HG02943 (cell line): ENCODE measurements around the gene SNED1.

Experiments used
- ATAC-seq: cut with Tn5 transposase; IDR thresholded peaks from one replicate; pipeline ENCODE4 v1.9.1; 2021; ENCODE audit warnings: mild to moderate bottlenecking, low read depth, moderate library complexity; ENCODE audit not compliant: unreplicated experiment

Gene SNED1

GRCh38 chr2:241123816-241124536 is 125.6 kb downstream of the SNED1 start:
- ATAC-seq: no peak

DNA sequence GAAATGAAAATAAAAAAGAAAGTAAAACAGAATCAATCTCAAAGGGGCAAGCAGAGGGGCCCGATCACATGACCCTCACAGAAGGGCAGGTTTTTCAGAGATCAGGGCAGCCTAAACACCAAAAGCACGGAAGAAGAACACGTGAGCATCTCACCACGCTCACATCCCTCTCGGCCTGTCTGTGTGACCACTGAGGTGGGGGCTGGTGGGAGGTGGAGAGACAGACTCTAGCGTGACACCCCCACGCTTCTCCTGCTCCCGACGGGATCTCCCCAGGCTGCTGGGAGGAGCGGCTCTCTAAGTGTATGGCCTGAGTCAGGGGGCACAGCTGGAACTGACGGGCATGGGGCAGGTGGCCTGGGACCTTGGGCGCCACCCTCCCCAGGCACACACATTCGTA is 127.2 kb downstream of the SNED1 start:
- no peak for ATAC-seq

- ATAC-seq: no peak
Measured at GRCh38 chr2:241126201-241126611, 127.8 kb downstream of the SNED1 start.

DNA sequence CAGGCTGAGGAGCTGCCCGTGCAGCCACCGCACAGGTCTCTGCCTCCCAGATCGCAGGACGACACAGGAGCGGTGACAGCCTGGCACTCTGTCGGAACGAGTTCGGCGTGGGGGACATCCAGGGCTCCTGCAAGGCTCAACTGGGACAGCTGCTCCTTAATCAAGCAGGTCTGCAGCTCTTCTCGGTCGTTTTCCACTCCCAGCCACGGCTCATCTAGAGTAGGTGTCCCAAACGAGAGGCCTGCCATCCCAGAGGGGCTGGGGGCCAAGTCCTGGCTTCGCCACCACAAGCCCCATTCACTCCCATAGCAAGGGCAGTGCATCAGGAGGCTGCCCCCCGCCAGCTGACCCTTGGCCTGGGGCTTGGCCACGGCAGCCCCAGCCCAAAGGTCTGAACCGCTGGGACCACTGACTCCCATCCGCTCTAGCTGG is 128.4 kb downstream of the SNED1 start:
- ATAC-seq: no peak

DNA sequence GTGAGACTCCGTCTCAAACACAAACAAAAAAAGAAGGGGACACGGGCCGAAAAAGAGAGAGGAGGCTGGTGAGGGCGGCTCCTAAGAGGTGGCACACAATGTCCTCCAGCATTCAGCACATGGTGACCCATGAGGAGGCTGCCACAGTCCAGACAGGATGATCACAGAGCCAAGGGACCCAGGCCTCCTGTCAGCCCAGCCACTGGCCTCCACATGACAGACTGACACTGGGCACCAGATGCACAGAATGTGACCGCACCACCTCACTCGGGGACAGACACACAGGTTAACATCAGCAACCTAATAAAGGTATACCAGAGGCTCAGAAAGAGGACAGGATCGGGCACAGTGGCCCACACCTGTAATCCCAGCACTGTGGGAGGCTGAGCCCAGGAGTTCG is 129.8 kb downstream of the SNED1 start:
- ATAC-seq: no peak

- no peak for ATAC-seq
Measured at GRCh38 chr2:241129086-241129871, 130.9 kb downstream of the SNED1 start.

DNA sequence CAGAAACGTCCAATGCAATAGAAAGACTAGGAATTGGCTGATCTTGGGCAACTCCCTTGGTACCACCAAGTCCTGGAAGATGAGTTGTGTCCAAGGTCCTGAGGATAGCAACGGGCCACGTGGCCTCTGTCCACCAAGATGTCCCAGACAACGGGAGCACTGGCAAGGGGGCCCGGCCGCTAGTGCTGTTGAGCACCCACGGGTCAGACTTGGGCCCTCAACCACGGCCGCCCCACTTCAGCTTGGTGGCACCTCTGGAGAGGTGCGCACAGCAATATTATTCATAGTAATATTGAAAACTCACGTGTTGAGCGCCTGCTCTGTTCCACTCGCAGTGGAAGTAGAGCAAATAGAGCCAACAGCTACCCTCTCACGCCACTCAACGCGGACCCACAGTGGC is 131.9 kb downstream of the SNED1 start:
- ATAC-seq: no peak

DNA sequence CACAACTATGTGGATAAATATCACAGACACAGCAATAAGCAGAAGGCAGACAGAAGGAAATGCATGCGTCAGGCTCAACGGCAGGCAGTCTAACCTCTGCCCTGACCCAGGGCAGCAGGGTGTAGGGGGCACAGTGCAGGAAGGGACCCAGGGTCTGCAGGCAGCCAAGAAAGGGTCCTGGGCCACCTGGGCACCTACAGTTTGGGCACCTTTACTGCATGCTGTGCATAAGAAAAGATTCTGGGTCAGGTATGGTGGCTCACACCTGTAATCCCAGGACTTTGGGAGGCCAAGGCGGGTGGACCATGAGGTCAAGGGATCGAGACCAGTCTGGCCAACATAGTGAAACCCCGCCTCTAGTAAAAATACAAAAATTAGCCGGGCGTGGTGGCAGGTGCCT is 133.1 kb downstream of the SNED1 start:
- ATAC-seq: no peak

- no peak for ATAC-seq
Measured at GRCh38 chr2:241132538-241133435, 134.4 kb downstream of the SNED1 start.

- ATAC-seq: no peak
Measured at GRCh38 chr2:241133436-241133820, 135.0 kb downstream of the SNED1 start.

GRCh38 chr2:241134711-241135110 is 136.3 kb downstream of the SNED1 start:
- ATAC-seq: no peak

DNA sequence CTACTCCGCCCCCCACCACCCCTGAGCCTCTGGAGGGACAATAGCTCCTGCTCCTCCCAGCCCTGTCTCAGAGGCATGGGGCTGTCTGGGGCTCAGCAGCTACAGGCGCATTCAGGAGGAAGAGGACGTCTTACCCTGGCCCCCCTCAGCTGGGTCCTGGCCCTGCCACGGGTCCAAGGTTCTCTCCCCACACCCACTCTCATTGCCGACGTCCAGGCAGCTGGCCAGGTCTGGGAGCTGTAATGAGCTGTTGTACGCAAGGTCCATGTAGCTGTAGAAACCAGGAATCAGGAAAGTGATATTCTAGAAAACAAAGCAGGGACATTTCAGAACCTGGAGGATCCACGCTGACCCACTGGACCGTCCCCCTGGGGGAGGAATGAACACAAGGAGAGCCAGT is 137.3 kb downstream of the SNED1 start:
- ATAC-seq: no peak

GRCh38 chr2:241136191-241136590 is 137.8 kb downstream of the SNED1 start:
- ATAC-seq: no peak

DNA sequence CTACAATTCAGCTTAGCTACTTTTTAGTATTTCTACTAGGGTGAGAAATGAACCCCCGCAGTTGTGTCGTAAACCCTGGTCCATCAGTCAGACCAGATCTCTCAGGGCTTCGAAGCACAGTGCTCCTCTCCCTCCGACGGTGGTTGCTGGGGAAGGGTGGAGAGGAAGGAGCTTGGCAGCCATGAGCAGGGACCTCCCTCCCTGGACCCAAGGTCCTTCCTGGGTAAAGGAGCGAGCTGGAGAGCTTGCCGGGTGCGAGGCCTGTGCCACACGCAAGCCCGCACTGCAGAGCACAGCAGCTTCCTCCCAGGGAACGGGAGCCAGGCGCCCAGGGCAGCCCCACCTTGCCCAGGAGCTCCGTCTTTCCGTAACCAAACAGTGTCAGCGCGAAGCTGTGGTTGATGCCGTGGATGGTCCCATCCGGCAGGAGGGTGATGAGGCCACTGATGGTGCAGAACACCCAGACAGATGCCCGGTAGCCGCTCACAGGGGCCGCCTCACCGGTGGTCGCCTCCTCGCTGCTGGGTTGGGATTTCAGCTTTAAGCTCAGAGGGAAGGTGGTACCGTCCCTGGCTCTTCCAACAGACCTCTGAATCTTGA is 138.3 kb downstream of the SNED1 start:
- ATAC-seq: no peak

GRCh38 chr2:241137276-241138190 is 139.1 kb downstream of the SNED1 start:
- no peak for ATAC-seq

DNA sequence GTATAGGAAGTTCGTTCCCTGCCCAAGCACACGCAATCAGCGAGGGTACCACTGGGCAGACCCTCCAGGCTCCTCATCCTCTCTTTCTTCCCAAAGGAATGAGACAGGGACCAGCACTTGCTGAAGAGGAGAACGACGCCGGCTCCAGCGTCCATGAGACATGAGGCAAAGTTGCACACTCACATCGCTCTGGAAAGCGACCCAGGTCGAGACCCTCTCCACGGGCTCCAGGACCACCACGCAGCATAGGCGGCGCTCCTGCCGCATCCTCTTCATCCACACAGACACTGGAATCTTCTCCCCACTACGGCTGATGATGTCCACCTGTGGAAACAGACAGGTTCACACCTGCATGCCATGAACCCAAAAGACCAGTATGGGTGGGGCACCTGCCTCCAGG is 140.1 kb downstream of the SNED1 start:
- no peak for ATAC-seq

GRCh38 chr2:241139531-241140444 is 141.4 kb downstream of the SNED1 start:
- no peak for ATAC-seq

DNA sequence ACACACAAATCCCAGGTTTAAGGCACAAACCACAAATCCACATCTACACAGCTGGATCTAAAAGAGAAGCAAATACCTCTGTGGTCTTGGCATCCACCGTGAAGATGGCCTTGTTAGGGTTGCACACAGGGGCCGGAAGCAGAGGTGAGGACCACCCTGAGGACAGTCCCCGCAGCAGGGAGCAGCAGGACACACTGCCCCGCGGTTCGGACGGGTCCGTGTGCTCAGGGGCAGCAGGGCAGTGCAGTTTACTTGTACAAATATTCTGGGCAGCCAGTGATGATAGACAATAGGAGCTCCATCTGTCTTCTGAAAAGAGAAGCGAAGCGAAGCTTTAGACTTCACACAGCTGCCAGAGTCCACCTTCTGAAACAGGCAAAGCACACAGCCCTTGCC is 142.0 kb downstream of the SNED1 start:
- ATAC-seq: no peak
